ENCODE measurements around the gene CHI3L2.

- TF ChIP-seq RAD21 (conservative IDR thresholded peaks at IDR 0.05): no peak
- no peak for TF ChIP-seq REST (IDR thresholded peaks at IDR 0.05; ENCODE audit: borderline replicate concordance)
- TF ChIP-seq CTCF (IDR thresholded peaks at IDR 0.05; ENCODE audit: poor library complexity, severe bottlenecking): no peak
- TF ChIP-seq POLR2AphosphoS5 (IDR thresholded peaks at IDR 0.05): no peak
- TF ChIP-seq EP300 (conservative IDR thresholded peaks at IDR 0.05; ENCODE audit: poor library complexity, severe bottlenecking): no peak
- TF ChIP-seq EZH2 (IDR thresholded peaks at IDR 0.05; ENCODE audit: borderline replicate concordance, insufficient read depth, low read length, poor library complexity, severe bottlenecking): no peak
- TF ChIP-seq MXI1 (conservative IDR thresholded peaks at IDR 0.05; ENCODE audit: poor library complexity, severe bottlenecking): no peak
Measured at GRCh38 chr1:111241797-111242196, 14.3 kb downstream of the CHI3L2 start.
